Thyroid gland (tissue), 4 donors: ENCODE data around the gene VENTX.
"Not testable (repeated sequence)": the region's sequence is repeated elsewhere in the genome, so short reads cannot be mapped to it uniquely, and the experiment has no call there.

Experiments used
- POLR2A ChIP-seq, 2 donors: fragments of 450-650 bp; IDR thresholded peaks; one replicate each; pipeline ENCODE4 v1.6.1; 2017; ENCODE audit warnings: antibody characterized with exemption in 2 of 2, mild to moderate bottlenecking in 2 of 2, moderate library complexity in 1 of 2
- TF ChIP-seq, protein P1 (sequence below), 6 experiments: fragments of 200-600 bp in 3 of 6; fragments of 450-650 bp in 3 of 6; sonication (generic) in 3 of 6; IDR thresholded peaks; one replicate each; pipeline ENCODE4 v1.5.1; 2016 to 2019; ENCODE audit warnings: antibody characterized with exemption in 6 of 6, mild to moderate bottlenecking in 2 of 6, inconsistent platforms in 1 of 6, moderate library complexity in 1 of 6

DNA sequence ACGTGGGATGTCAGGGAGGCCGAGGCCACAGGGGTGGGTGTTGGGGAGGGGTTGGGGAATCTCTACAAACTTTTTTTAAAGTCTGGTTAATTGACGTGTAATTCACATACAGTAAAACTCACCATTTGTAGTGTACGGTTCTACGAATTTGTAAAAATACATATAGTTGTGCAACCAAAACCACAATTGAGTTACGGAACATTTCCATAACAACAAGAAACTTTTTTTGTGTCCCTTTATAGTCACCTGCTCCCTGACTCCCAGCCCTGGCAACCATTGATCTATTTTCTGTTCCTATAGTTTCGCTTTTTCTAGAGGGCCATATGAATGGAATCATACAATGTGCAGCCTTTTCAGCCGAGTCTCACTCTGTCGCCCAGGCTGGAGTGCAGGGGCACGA, 2.9 kb upstream of the VENTX start:
- TF ChIP-seq, protein P1, sequence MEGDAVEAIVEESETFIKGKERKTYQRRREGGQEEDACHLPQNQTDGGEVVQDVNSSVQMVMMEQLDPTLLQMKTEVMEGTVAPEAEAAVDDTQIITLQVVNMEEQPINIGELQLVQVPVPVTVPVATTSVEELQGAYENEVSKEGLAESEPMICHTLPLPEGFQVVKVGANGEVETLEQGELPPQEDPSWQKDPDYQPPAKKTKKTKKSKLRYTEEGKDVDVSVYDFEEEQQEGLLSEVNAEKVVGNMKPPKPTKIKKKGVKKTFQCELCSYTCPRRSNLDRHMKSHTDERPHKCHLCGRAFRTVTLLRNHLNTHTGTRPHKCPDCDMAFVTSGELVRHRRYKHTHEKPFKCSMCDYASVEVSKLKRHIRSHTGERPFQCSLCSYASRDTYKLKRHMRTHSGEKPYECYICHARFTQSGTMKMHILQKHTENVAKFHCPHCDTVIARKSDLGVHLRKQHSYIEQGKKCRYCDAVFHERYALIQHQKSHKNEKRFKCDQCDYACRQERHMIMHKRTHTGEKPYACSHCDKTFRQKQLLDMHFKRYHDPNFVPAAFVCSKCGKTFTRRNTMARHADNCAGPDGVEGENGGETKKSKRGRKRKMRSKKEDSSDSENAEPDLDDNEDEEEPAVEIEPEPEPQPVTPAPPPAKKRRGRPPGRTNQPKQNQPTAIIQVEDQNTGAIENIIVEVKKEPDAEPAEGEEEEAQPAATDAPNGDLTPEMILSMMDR (IDR thresholded peaks at IDR 0.05): not testable (repeated sequence)
- TF ChIP-seq POLR2A (IDR thresholded peaks at IDR 0.05): not testable (repeated sequence)
